ENCODE results near the gene EML6.

Gene EML6

DNA sequence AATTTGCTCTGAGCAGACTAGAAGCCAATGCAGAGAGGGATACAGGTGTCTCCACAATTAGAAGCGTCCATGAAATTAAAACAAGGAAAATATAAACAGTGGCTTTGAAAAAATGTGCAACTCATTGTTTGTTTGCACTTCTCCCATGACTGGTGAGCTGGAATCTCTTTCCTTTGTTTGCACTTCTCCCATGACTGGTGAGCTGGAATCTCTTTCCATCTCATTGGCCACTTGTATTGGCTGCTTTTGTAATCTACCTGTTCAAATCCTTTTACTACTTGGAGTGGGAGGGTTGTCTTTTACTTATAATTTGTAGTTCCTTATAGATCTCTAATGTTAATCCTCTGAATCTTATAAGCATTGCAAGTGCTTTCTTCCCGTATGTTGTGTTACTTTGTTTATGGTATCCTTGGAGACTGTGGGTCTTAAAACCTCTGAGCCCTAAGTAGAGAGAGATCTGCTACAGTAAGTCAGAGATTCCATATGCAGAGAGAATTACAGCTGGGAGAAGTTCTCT is 232.7 kb downstream of the EML6 start:
- H3K27ac ChIP-seq (replicated peaks; ENCODE audit: low read length), result no peak overlapping the region
- H3K27me3 ChIP-seq (ENCODE audit: control insufficient read depth in 3 of 3, insufficient read depth in 3 of 3, low read depth in 1 of 3, low read length in 3 of 3), result no peaks in the 10 kb centered on the region
- H2BK5ac ChIP-seq (ENCODE audit: low read length), result no peak overlapping the region
- H3K18ac ChIP-seq (ENCODE audit: low read length), result no peak overlapping the region
- WGBS, 2 donors (ENCODE audit: extremely low coverage in 2 of 2, insufficient read length in 2 of 2, insufficient replicate concordance in 1 of 2), result no CpG with 5 or more reads among the region's 2 CpGs
- no peak overlapping the region for H3K4me3 ChIP-seq (ENCODE audit: low read length in 2 of 2)
- no peak overlapping the region for H3K4me2 ChIP-seq (ENCODE audit: insufficient read depth, low read length, poor library complexity, severe bottlenecking)
- H3K9ac ChIP-seq (ENCODE audit: low read depth, low read length, poor library complexity), result no peak overlapping the region
- no peak overlapping the region for H4K8ac ChIP-seq (ENCODE audit: low read depth, low read length)
- H3K4ac ChIP-seq (ENCODE audit: low read length), result no peak overlapping the region
- H3K4me1 ChIP-seq (ENCODE audit: control insufficient read depth in 2 of 2, insufficient read depth in 1 of 2, low read depth in 1 of 2, low read length in 2 of 2), result peaks cover 0 to 3% of the 10 kb centered on the region in 2 donors
- no peak for DNase-seq (ENCODE audit: low spot score)
- no peak overlapping the region for H4K91ac ChIP-seq (ENCODE audit: low read depth, low read length, poor library complexity)
- H3K9me3 ChIP-seq (replicated peaks in 1 of 2; ENCODE audit: control insufficient read depth in 2 of 2, insufficient read depth in 1 of 2, low read depth in 1 of 2, low read length in 2 of 2), result no peaks in the 10 kb centered on the region
- no peaks in the 10 kb centered on the region for H3K36me3 ChIP-seq (replicated peaks in 1 of 2; ENCODE audit: control insufficient read depth in 2 of 2, insufficient read depth in 2 of 2, low read length in 2 of 2)
- no peak overlapping the region for H2BK12ac ChIP-seq (ENCODE audit: low read length)
- no peak overlapping the region for H3K14ac ChIP-seq (ENCODE audit: low read length)
- H2AK5ac ChIP-seq (ENCODE audit: low read depth, low read length), result no peak overlapping the region
- no peak overlapping the region for H3K23ac ChIP-seq (ENCODE audit: low read depth, low read length, poor library complexity)
- H2BK15ac ChIP-seq (ENCODE audit: low read length), result no peak overlapping the region
- no peak overlapping the region for H2BK120ac ChIP-seq (ENCODE audit: low read depth, low read length)
- H2AFZ ChIP-seq (ENCODE audit: low read length), result no peak overlapping the region
- H3K79me1 ChIP-seq (ENCODE audit: low read depth, low read length), result no peaks in the 10 kb centered on the region

DNA sequence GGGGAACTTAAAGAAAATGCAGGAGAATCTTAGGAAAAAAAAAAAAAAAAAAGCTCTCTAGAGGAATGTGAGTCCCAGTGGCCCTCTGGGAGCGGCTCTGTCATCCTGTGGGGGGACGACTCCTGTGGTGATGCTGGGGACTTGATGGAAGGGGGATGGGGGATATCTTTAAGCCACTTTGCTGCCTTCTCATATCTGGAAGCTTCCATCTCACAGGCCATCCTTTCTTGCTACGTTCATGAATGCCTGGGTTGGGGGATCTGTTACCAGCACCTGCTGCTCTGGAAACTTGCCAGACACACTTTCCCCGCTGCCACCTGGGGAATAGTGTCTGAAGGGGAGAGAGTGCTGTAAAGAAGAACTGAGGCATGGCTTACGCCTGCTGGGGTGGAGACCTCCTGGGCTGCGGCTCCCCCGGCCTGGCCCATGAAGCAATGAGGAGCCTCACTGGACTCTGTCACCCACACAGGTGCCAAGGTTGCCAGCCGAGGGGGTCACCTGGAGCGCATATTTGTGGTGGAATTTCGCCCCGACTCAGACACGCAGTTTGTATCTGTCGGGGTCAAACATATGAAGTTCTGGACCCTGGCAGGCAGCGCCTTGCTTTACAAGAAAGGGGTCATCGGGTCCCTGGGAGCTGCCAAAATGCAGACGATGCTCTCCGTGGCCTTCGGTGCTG is 234.0 kb downstream of the EML6 start:
- WGBS, 2 donors (ENCODE audit: extremely low coverage in 2 of 2, insufficient read length in 2 of 2, insufficient replicate concordance in 1 of 2), result no CpG with 5 or more reads among the region's 18 CpGs
- no peak for DNase-seq (ENCODE audit: low spot score)

DNA sequence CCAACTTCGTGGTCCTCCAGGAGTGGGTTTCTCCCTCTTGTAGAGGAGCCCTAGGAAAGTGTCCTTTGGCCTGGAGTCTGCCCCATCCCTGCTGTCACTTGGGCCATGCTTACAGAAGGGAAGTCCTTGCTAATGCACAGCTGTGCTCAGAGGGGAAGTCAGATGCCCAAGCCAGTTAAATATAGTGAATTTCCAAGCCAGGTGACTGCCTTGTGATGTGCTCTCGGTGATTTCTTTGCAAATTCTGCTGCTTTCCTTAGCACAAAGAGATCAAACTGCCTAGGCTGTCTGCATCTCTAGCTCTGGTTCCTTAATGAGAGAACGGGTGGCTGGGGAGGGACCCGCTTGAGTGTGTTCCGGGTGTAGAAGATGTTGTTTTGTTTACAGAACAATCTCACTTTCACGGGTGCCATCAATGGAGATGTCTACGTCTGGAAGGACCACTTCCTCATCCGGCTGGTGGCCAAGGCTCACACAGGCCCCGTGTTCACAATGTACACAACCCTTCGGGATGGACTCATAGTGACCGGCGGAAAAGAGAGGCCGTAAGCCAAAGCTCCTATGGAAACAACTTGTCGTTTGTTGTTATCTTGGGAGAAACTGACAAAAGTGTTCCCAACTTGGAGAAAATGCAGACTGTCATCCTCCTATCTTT is 235.4 kb downstream of the EML6 start:
- H3K14ac ChIP-seq (ENCODE audit: low read length), result no peak overlapping the region
- H3K23ac ChIP-seq (ENCODE audit: low read depth, low read length, poor library complexity), result no peak overlapping the region
- H3K36me3 ChIP-seq (replicated peaks in 1 of 2; ENCODE audit: control insufficient read depth in 2 of 2, insufficient read depth in 2 of 2, low read length in 2 of 2), result no peaks in the 10 kb centered on the region
- no peaks in the 10 kb centered on the region for H3K79me1 ChIP-seq (ENCODE audit: low read depth, low read length)
- no peak overlapping the region for H4K8ac ChIP-seq (ENCODE audit: low read depth, low read length)
- no peak for DNase-seq (ENCODE audit: low spot score)
- no peaks in the 10 kb centered on the region for H3K27me3 ChIP-seq (ENCODE audit: control insufficient read depth in 3 of 3, insufficient read depth in 3 of 3, low read depth in 1 of 3, low read length in 3 of 3)
- no peak overlapping the region for H3K18ac ChIP-seq (ENCODE audit: low read length)
- no peak overlapping the region for H3K27ac ChIP-seq (replicated peaks; ENCODE audit: low read length)
- no peak overlapping the region for H4K91ac ChIP-seq (ENCODE audit: low read depth, low read length, poor library complexity)
- no peak overlapping the region for H3K4me2 ChIP-seq (ENCODE audit: insufficient read depth, low read length, poor library complexity, severe bottlenecking)
- H2BK120ac ChIP-seq (ENCODE audit: low read depth, low read length), result no peak overlapping the region
- H2AK5ac ChIP-seq (ENCODE audit: low read depth, low read length), result no peak overlapping the region
- H2BK15ac ChIP-seq (ENCODE audit: low read length), result no peak overlapping the region
- no peak overlapping the region for H3K4ac ChIP-seq (ENCODE audit: low read length)
- no peak overlapping the region for H2BK5ac ChIP-seq (ENCODE audit: low read length)
- H3K9me3 ChIP-seq (replicated peaks in 1 of 2; ENCODE audit: control insufficient read depth in 2 of 2, insufficient read depth in 1 of 2, low read depth in 1 of 2, low read length in 2 of 2), result no peaks in the 10 kb centered on the region
- peaks cover 0 to 3% of the 10 kb centered on the region in 2 donors for H3K4me1 ChIP-seq (ENCODE audit: control insufficient read depth in 2 of 2, insufficient read depth in 1 of 2, low read depth in 1 of 2, low read length in 2 of 2)
- H3K4me3 ChIP-seq (ENCODE audit: low read length in 2 of 2), result no peak overlapping the region
- no peak overlapping the region for H3K9ac ChIP-seq (ENCODE audit: low read depth, low read length, poor library complexity)
- no peak overlapping the region for H2BK12ac ChIP-seq (ENCODE audit: low read length)
- no CpG with 5 or more reads among the region's 14 CpGs for WGBS, 2 donors (ENCODE audit: extremely low coverage in 2 of 2, insufficient read length in 2 of 2, insufficient replicate concordance in 1 of 2)
- no peak overlapping the region for H2AFZ ChIP-seq (ENCODE audit: low read length)

More for the DNA sequence above, 234.0 kb downstream of the EML6 start:
- Histone ChIP-seq H4K8ac (ENCODE audit: low read depth, low read length) (no peak overlapping the region), H3K4me1 (ENCODE audit: control insufficient read depth in 2 of 2, insufficient read depth in 1 of 2, low read depth in 1 of 2, low read length in 2 of 2) (peaks cover 0 to 3% of the 10 kb centered on the region in 2 donors), H3K14ac (ENCODE audit: low read length) (no peak overlapping the region), H2BK12ac (ENCODE audit: low read length) (no peak overlapping the region), H3K9me3 (replicated peaks in 1 of 2; ENCODE audit: control insufficient read depth in 2 of 2, insufficient read depth in 1 of 2, low read depth in 1 of 2, low read length in 2 of 2) (no peaks in the 10 kb centered on the region), H3K4ac (ENCODE audit: low read length) (no peak overlapping the region), H2AFZ (ENCODE audit: low read length) (no peak overlapping the region), H2BK15ac (ENCODE audit: low read length) (no peak overlapping the region), H3K23ac (ENCODE audit: low read depth, low read length, poor library complexity) (no peak overlapping the region), H3K18ac (ENCODE audit: low read length) (peak overlapping the region; percentile 86), H3K9ac (ENCODE audit: low read depth, low read length, poor library complexity) (no peak overlapping the region), H3K27me3 (ENCODE audit: control insufficient read depth in 3 of 3, insufficient read depth in 3 of 3, low read depth in 1 of 3, low read length in 3 of 3) (no peaks in the 10 kb centered on the region), H2BK5ac (ENCODE audit: low read length) (no peak overlapping the region), H3K4me2 (ENCODE audit: insufficient read depth, low read length, poor library complexity, severe bottlenecking) (no peak overlapping the region), H3K79me1 (ENCODE audit: low read depth, low read length) (no peaks in the 10 kb centered on the region), H2AK5ac (ENCODE audit: low read depth, low read length) (no peak overlapping the region), H3K4me3 (ENCODE audit: low read length in 2 of 2) (no peak overlapping the region), H3K36me3 (replicated peaks in 1 of 2; ENCODE audit: control insufficient read depth in 2 of 2, insufficient read depth in 2 of 2, low read length in 2 of 2) (no peaks in the 10 kb centered on the region), H2BK120ac (ENCODE audit: low read depth, low read length) (no peak overlapping the region), H4K91ac (ENCODE audit: low read depth, low read length, poor library complexity) (no peak overlapping the region), H3K27ac (replicated peaks; ENCODE audit: low read length) (no peak overlapping the region)

DNA sequence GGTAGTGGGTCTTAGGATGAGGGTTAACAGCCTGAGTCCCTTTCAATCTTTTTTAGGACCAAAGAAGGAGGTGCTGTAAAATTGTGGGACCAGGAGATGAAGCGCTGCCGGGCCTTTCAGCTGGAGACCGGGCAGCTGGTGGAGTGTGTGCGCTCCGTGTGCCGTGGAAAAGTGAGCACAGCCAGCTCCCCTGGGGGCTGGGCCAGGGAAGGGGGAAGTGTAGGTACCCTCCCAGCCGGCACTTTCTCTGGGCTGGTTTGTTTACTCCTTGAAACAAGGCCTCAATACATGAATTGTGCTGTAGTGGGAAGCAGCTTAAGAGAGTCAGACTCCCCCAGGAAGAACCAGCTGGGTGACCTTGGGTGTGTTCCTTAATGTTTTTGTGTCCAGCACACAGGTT is 236.7 kb downstream of the EML6 start:
- Histone ChIP-seq H4K91ac (ENCODE audit: low read depth, low read length, poor library complexity) (no peak overlapping the region), H3K79me1 (ENCODE audit: low read depth, low read length) (no peaks in the 10 kb centered on the region), H3K4me2 (ENCODE audit: insufficient read depth, low read length, poor library complexity, severe bottlenecking) (no peak overlapping the region), H2AK5ac (ENCODE audit: low read depth, low read length) (no peak overlapping the region), H3K9ac (ENCODE audit: low read depth, low read length, poor library complexity) (no peak overlapping the region), H4K8ac (ENCODE audit: low read depth, low read length) (no peak overlapping the region), H3K27ac (replicated peaks; ENCODE audit: low read length) (no peak overlapping the region), H2BK15ac (ENCODE audit: low read length) (no peak overlapping the region), H3K36me3 (replicated peaks in 1 of 2; ENCODE audit: control insufficient read depth in 2 of 2, insufficient read depth in 2 of 2, low read length in 2 of 2) (no peaks in the 10 kb centered on the region), H3K4me3 (ENCODE audit: low read length in 2 of 2) (no peak overlapping the region), H2BK120ac (ENCODE audit: low read depth, low read length) (no peak overlapping the region), H2BK12ac (ENCODE audit: low read length) (no peak overlapping the region), H3K4me1 (ENCODE audit: control insufficient read depth in 2 of 2, insufficient read depth in 1 of 2, low read depth in 1 of 2, low read length in 2 of 2) (peaks cover 0 to 3% of the 10 kb centered on the region in 2 donors), H2AFZ (ENCODE audit: low read length) (no peak overlapping the region), H3K18ac (ENCODE audit: low read length) (no peak overlapping the region), H3K4ac (ENCODE audit: low read length) (no peak overlapping the region), H3K14ac (ENCODE audit: low read length) (no peak overlapping the region), H2BK5ac (ENCODE audit: low read length) (no peak overlapping the region), H3K9me3 (replicated peaks in 1 of 2; ENCODE audit: control insufficient read depth in 2 of 2, insufficient read depth in 1 of 2, low read depth in 1 of 2, low read length in 2 of 2) (no peaks in the 10 kb centered on the region), H3K27me3 (ENCODE audit: control insufficient read depth in 3 of 3, insufficient read depth in 3 of 3, low read depth in 1 of 3, low read length in 3 of 3) (no peaks in the 10 kb centered on the region), H3K23ac (ENCODE audit: low read depth, low read length, poor library complexity) (no peak overlapping the region)
- DNase-seq (ENCODE audit: low spot score), result no peak
- WGBS, 2 donors (ENCODE audit: extremely low coverage in 2 of 2, insufficient read length in 2 of 2, insufficient replicate concordance in 1 of 2), result no CpG with 5 or more reads among the region's 7 CpGs

All from neuronal stem cell (in vitro differentiated cells).